ENCODE results near the gene GABRE.

GABRE gene

DNA sequence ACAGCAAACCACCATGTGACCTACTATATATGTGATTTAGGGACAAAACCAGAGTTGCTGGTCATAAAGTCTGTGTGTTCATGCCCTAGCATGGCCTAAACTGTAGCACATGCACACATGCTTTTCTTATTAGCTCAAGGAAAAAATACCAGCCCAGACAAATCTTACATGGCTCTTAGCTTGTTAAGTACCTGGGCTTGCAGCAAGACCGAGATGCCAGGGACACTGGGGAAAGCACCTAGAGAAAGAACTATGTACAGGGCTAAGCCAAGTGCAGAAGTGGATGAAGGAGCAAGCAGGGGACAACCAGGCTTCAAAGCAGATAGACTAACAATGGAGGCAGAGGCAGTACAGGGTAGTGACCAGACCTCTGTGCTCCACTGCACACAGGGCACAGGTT is 3.4 kb upstream of the GABRE start:
- DNase-seq (no peak), ATAC-seq (no peak)
- H3K36me3 Mint-ChIP-seq (ENCODE audit: low read depth), result no peaks in the 10 kb centered on the region
- no peaks in the 10 kb centered on the region for H3K9me3 Mint-ChIP-seq
- no peaks in the 10 kb centered on the region for H3K4me1 Mint-ChIP-seq
- H3K4me3 Mint-ChIP-seq, result no peak overlapping the region
- H3K27ac Mint-ChIP-seq, result no peak overlapping the region
- H3K27me3 Mint-ChIP-seq, result peaks cover 22% of the 10 kb centered on the region

DNA sequence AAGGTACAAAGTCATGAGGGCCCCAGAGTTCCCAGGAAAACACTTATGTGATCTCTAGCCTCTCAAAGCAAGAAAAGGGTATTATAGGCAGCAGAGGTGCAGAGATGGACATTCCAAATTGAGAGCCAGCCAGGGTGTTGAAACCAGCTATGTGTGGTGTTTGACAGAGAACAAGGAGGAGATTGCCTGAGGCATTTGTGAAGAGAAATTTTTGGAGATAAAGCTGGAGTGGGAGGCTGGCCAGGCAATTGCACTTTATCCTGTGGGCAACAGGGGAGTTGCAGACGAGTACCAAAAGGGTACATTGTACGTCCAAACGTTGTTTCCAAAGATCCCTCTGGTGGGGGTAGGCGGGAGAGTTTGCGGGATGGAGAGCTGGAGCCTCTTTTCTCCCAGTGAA is 2.5 kb upstream of the GABRE start:
- H3K27ac Mint-ChIP-seq, result no peak overlapping the region
- ATAC-seq (no peak), DNase-seq (no peak)
- H3K9me3 Mint-ChIP-seq, result no peaks in the 10 kb centered on the region
- H3K36me3 Mint-ChIP-seq (ENCODE audit: low read depth), result no peaks in the 10 kb centered on the region
- peaks cover 24% of the 10 kb centered on the region for H3K27me3 Mint-ChIP-seq
- no peaks in the 10 kb centered on the region for H3K4me1 Mint-ChIP-seq
- no peak overlapping the region for H3K4me3 Mint-ChIP-seq

DNA sequence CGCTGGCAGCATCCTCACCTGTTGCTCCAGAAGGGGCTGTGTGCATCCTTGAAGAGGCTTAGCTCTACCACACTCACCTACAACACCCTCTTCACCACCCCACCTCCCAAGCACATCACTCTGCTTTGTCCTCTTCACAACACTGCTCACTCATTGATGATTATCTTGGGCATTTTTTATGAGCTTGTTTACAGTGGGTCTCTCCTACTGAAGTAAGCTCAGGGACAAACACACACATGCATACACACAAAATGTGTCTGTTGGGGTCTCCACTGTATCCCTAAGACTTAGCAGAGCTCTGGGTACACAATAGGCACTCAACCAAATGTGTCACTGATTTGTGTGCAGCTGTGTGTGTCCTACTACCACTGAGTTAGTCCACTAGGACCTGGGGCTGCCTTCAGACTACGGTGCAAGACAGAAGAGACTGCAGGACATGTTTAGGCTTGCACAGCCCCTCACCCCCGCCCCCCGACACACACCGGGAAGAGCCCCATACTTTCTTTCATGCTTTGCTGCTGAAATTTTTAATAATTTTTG is 1.3 kb upstream of the GABRE start:
- no peak for DNase-seq
- Mint-ChIP-seq H3K27me3 (peaks cover 24% of the 10 kb centered on the region), H3K9me3 (no peaks in the 10 kb centered on the region), H3K4me1 (no peaks in the 10 kb centered on the region), H3K27ac (no peak overlapping the region), H3K4me3 (no peak overlapping the region), H3K36me3 (ENCODE audit: low read depth) (no peaks in the 10 kb centered on the region)
- no peak for ATAC-seq

DNA sequence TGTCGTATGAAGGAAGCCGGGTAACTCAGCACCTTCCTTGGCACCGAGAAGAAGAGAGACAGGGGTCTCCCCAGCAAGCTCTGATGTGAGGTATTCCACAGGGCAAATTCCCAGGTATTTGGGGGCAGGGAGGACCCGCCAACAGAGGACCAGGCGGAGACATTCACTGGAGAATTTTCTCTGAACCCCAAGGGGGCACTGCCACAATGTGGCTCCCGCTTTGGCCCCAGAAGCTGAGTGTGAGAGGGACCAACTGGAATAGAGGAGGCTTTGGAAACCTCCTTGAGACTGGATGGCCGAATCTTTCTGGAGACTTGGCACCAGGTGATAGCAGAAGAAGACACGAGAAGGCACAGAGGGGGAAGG is 735 bp upstream of the GABRE start:
- Mint-ChIP-seq H3K9me3 (no peaks in the 10 kb centered on the region), H3K27me3 (peaks cover 24% of the 10 kb centered on the region), H3K4me1 (no peaks in the 10 kb centered on the region), H3K4me3 (no peak overlapping the region), H3K27ac (no peak overlapping the region), H3K36me3 (ENCODE audit: low read depth) (no peaks in the 10 kb centered on the region)
- no peak for DNase-seq
- ATAC-seq, result no peak

DNA sequence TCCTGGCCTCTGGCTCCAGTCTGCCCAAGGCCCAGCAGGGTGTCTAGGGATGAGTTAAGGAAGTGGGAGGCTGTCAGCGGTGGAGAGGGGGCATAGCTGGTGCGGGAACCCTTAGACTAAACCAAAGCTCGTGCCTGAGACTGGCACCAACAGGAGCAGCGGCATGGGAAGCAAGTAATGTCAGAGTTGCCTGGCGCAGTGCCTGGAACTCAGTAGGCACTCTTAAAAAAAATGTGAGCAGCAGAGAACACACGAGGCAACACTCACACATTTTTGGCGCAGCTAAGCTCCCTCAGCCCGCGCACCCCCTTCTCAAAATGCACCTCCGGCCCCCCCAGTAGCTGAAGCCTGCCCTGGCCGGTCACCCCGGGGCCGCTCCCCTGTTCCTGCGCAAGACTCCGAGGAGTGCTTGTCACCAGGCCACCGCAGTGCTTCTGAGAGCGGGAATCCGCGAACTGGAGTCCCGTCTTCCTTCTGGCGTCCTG is 583 bp downstream of the GABRE start:
- H3K27me3 Mint-ChIP-seq, result peaks cover 24% of the 10 kb centered on the region
- DNase-seq (no peak), ATAC-seq (no peak)
- no peak overlapping the region for H3K4me3 Mint-ChIP-seq
- no peaks in the 10 kb centered on the region for H3K36me3 Mint-ChIP-seq (ENCODE audit: low read depth)
- no peaks in the 10 kb centered on the region for H3K4me1 Mint-ChIP-seq
- no peak overlapping the region for H3K27ac Mint-ChIP-seq
- no peaks in the 10 kb centered on the region for H3K9me3 Mint-ChIP-seq

DNA sequence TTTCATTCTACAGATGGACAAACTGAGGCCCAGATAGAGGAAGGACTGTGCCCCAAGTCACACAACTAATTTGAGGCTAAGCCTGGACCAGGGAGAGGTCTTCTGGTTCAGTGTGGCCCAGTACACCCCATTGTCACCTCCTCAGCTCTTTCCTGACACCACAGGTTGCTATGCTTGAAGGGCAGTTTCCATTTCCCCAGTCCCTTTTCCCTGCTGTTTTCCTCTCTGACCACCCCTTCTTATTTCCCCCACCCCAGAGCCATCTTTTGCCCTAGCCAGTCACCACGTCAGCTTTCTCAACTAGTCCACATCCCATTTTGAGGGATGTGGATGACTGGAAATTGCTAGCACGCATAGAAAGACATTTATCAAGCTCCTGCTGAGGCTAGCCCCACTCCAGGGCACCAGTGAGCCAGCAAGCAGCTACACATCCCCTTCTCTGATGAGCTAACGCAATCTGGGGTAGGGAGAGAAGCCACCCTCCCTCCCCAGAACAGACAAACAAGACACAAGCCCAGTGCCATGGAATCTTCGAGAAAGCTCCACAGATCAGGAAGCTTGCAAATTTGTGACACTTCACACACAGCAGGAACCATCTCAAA is 1.3 kb downstream of the GABRE start:
- ATAC-seq (no peak), DNase-seq (no peak)
- no peaks in the 10 kb centered on the region for H3K4me1 Mint-ChIP-seq
- no peak overlapping the region for H3K4me3 Mint-ChIP-seq
- H3K27ac Mint-ChIP-seq, result no peak overlapping the region
- no peaks in the 10 kb centered on the region for H3K9me3 Mint-ChIP-seq
- H3K36me3 Mint-ChIP-seq (ENCODE audit: low read depth), result no peaks in the 10 kb centered on the region
- peaks cover 24% of the 10 kb centered on the region for H3K27me3 Mint-ChIP-seq

DNA sequence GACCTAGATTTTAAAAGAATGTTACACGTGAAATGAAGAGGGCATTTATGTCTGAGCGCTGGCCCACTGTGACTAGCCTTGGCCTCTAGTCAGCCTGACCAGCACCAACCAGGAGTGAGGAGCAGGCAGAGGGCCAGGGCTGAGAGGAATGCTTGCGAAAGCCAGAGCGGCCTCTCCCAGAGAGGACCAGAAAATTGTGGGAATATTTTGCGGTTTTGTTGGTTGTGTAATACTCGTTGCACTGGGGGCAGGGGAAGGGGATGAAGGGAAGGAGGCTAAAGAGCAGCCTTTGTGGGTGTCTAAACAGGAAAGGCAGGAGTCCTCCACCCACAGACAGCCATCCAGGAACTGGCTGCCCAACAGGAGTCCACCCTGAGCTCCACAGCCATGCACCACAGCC is 3.8 kb downstream of the GABRE start:
- no peaks in the 10 kb centered on the region for H3K4me1 Mint-ChIP-seq
- H3K4me3 Mint-ChIP-seq, result no peak overlapping the region
- H3K9me3 Mint-ChIP-seq, result no peaks in the 10 kb centered on the region
- H3K36me3 Mint-ChIP-seq (ENCODE audit: low read depth), result no peaks in the 10 kb centered on the region
- no peak for DNase-seq
- no peak for ATAC-seq
- H3K27ac Mint-ChIP-seq, result no peak overlapping the region
- peaks cover 16% of the 10 kb centered on the region for H3K27me3 Mint-ChIP-seq

DNA sequence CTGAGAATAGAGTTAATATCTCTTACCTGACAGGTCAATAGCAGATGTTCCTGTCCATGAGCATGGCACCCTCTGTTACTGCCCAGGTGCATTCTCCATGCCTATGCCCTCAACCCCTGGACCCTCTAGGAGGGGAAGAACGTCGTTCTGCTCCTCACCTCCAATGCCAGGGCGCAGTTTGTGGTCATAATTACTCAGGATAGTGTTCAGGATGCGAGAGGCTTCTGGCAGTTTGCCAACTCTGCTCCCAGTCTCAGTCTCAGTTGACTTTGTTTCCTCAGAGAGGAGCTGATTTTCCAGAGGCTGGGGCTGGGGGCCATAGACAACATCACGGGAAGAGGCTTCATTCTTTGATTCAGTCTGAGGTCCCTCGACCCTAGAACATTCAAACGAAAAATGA is 4.4 kb downstream of the GABRE start:
- Mint-ChIP-seq H3K27ac (no peak overlapping the region), H3K4me3 (no peak overlapping the region), H3K4me1 (no peaks in the 10 kb centered on the region), H3K36me3 (ENCODE audit: low read depth) (no peaks in the 10 kb centered on the region), H3K27me3 (peaks cover 13% of the 10 kb centered on the region), H3K9me3 (no peaks in the 10 kb centered on the region)
- DNase-seq, result no peak
- no peak for ATAC-seq

DNA sequence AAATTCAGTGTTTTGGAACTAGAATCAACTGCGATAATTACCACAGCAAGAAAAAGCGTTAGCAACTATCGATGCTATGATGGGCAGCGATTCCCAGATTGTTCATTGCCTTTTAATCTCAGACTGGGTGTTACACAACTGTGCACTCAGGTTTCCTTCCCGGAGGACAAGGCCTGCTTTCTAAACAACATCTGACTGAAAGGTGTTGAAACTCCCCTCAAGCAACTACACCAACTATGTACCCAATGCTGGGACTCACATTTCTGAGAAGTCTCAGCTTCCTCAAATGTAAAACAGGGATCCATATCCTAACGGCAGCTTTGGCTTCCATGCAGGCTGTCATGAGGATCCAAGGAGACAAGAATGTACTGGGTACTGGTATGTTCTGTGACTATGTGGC is 8.2 kb downstream of the GABRE start:
- ATAC-seq (no peak), DNase-seq (no peak)
- no peak overlapping the region for H3K27ac Mint-ChIP-seq
- no peaks in the 10 kb centered on the region for H3K27me3 Mint-ChIP-seq
- H3K36me3 Mint-ChIP-seq (ENCODE audit: low read depth), result no peaks in the 10 kb centered on the region
- no peaks in the 10 kb centered on the region for H3K9me3 Mint-ChIP-seq
- no peaks in the 10 kb centered on the region for H3K4me1 Mint-ChIP-seq
- no peak overlapping the region for H3K4me3 Mint-ChIP-seq

DNA sequence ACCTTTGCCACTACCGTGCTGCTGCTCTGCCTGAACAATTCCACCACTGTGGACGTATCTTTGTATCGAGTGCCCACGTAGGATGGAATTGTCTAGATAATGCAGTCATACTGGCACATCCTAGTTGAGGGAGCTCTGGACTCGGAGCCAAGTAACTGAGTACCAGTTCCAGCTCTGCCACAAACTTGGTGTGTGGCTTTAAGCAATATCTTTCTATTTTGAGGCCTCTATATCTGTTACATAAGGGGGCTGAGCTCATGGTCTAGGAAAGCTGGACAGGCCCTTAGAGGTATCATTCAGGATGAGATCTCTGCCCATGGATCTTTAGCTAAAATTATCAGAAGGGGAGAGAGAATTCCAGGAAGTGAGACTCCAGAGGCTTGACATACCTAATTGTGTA is 12.4 kb downstream of the GABRE start:
- Mint-ChIP-seq H3K36me3 (ENCODE audit: low read depth) (no peaks in the 10 kb centered on the region), H3K9me3 (no peaks in the 10 kb centered on the region), H3K4me1 (no peaks in the 10 kb centered on the region), H3K4me3 (no peak overlapping the region), H3K27ac (no peak overlapping the region), H3K27me3 (no peaks in the 10 kb centered on the region)
- no peak for ATAC-seq
- no peak for DNase-seq

DNA sequence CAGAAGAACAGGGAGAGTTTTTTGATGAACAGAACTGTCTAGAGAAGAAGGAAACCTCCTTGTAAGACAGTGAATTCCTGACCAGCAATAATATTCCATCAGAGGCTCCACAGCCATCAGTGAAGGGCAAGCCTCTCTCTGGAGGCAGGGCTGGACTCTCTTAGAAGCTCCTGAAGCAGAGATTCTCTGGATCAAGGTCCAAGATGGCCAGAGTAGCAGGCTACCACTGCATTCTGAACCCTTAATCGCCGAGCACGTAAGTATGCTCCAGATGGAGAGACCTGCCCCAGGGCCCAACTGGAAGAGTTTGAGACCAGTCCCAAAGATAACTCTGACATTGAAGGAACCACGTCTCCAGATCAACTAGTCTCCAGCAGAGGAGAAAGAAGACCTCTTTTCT is 16.4 kb downstream of the GABRE start:
- no peaks in the 10 kb centered on the region for H3K27me3 Mint-ChIP-seq
- H3K27ac Mint-ChIP-seq, result no peak overlapping the region
- H3K9me3 Mint-ChIP-seq, result no peaks in the 10 kb centered on the region
- H3K4me1 Mint-ChIP-seq, result no peaks in the 10 kb centered on the region
- DNase-seq (no peak), ATAC-seq (no peak)
- H3K36me3 Mint-ChIP-seq (ENCODE audit: low read depth), result no peaks in the 10 kb centered on the region
- H3K4me3 Mint-ChIP-seq, result no peak overlapping the region

DNA sequence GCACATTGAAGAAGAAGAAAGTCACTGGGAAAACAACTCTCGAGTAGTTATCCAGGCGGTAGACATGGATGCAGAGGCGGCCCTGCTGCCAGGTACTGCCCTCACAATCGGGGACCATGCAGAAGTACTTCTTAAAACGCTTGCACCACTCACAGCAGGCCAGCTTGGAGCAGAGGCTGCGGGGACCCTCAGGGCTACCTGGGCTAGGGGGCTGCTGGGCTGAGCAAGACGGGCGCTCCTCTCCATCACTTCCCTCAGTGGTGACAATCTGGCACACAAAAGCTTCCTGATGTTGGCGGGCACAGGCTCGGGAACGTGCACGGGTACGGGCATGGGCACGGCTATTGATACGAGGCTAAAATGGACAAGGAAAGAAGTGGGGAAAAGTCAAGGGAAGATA is 19.7 kb downstream of the GABRE start:
- no peaks in the 10 kb centered on the region for H3K27me3 Mint-ChIP-seq
- H3K27ac Mint-ChIP-seq, result no peak overlapping the region
- DNase-seq (no peak), ATAC-seq (no peak)
- H3K4me3 Mint-ChIP-seq, result no peak overlapping the region
- no peaks in the 10 kb centered on the region for H3K36me3 Mint-ChIP-seq (ENCODE audit: low read depth)
- H3K9me3 Mint-ChIP-seq, result no peaks in the 10 kb centered on the region
- no peaks in the 10 kb centered on the region for H3K4me1 Mint-ChIP-seq

DNA sequence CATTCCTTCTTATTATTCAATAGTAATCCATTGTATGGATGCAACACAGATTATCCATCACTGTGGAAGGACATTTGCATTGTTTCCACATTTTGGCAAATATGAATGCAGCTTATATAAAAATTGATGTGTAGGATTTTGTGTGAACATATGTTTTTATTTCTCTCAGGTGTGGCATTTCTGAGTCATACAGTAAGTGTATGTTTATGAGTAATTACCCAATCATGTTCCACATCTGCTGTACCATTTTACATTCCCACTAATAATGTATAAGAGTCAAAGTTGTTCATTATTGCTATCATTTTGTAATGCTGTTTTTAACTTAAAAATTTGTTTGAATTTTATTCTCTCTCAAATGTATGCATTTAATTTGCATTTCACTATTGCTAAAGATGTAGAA is 36.3 kb downstream of the GABRE start:
- Mint-ChIP-seq H3K4me1 (no peaks in the 10 kb centered on the region), H3K4me3 (no peak overlapping the region), H3K9me3 (no peaks in the 10 kb centered on the region), H3K36me3 (ENCODE audit: low read depth) (no peaks in the 10 kb centered on the region), H3K27ac (no peak overlapping the region), H3K27me3 (no peaks in the 10 kb centered on the region)
- no peak for ATAC-seq
- no peak for DNase-seq

DNA sequence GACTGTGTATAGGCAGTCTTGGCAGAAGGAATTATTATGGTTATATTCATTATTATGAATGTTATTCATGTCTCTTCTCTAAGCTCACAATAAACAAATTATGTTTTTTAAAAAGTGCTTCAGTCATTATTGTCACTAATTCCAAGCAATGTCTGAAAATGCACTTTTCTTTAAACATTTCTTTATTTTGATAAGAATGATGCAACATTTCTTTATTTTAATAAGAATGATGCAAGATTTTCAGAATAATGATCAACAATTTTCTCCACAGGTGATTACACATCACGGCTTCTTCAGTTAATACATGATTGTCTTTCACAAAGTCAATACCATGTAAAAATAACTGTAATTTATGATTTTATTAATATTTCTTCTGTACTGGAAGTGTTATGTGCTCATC is 39.1 kb downstream of the GABRE start:
- H3K4me1 Mint-ChIP-seq, result no peaks in the 10 kb centered on the region
- H3K27ac Mint-ChIP-seq, result no peak overlapping the region
- no peak for DNase-seq
- H3K9me3 Mint-ChIP-seq, result no peaks in the 10 kb centered on the region
- no peaks in the 10 kb centered on the region for H3K27me3 Mint-ChIP-seq
- ATAC-seq, result no peak
- H3K4me3 Mint-ChIP-seq, result no peak overlapping the region
- H3K36me3 Mint-ChIP-seq (ENCODE audit: low read depth), result no peaks in the 10 kb centered on the region

DNA sequence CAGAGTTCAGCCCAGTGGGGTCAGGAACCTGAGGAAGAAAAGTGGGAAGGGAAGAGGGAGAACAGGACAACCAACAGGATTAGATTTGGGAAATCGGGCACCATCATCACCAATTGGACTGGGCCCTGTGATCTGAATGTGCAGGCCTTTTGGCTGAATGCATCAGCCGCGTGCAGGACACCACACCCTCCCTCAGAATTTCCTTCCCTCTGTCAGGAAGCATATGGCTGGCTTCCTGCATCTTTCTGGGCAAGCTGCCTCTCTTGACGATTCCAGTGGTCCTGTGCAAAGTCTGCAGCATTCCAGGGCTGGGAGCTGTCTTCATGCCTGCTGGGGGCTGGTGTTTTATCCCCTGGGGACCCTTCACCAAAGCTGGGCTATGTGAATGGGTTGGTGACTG is 45.4 kb downstream of the GABRE start:
- no peaks in the 10 kb centered on the region for H3K9me3 Mint-ChIP-seq
- DNase-seq (no peak), ATAC-seq (no peak)
- H3K27me3 Mint-ChIP-seq, result no peaks in the 10 kb centered on the region
- H3K4me1 Mint-ChIP-seq, result no peaks in the 10 kb centered on the region
- H3K4me3 Mint-ChIP-seq, result no peak overlapping the region
- H3K36me3 Mint-ChIP-seq (ENCODE audit: low read depth), result no peaks in the 10 kb centered on the region
- H3K27ac Mint-ChIP-seq, result no peak overlapping the region

DNA sequence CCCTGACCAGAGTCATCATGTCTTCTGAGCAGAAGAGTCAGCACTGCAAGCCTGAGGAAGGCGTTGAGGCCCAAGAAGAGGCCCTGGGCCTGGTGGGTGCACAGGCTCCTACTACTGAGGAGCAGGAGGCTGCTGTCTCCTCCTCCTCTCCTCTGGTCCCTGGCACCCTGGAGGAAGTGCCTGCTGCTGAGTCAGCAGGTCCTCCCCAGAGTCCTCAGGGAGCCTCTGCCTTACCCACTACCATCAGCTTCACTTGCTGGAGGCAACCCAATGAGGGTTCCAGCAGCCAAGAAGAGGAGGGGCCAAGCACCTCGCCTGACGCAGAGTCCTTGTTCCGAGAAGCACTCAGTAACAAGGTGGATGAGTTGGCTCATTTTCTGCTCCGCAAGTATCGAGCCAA is 50.8 kb downstream of the GABRE start:
- no peaks in the 10 kb centered on the region for H3K36me3 Mint-ChIP-seq (ENCODE audit: low read depth)
- DNase-seq (no peak), ATAC-seq (no peak)
- H3K9me3 Mint-ChIP-seq, result no peaks in the 10 kb centered on the region
- no peak overlapping the region for H3K27ac Mint-ChIP-seq
- H3K27me3 Mint-ChIP-seq, result no peaks in the 10 kb centered on the region
- H3K4me1 Mint-ChIP-seq, result no peaks in the 10 kb centered on the region
- no peak overlapping the region for H3K4me3 Mint-ChIP-seq
